Caco-2 (cell line): Measurements from ENCODE around the gene GBA2. TPM values are rescaled to one million over a fixed set of nuclear protein-coding genes. Genes with fewer than 3 reads are reported as not detected.

Source experiments
- BruUV-seq: library from RNA; stranded (reverse); fragments of 400-500 nt; replicated peaks from 2 replicates; lab custom pipeline; 2021; lab: Mats Ljungman, UMichigan
- CTCF ChIA-PET: fragments of 300-600 bp; sonication (Branson Sonifier 250); formaldehyde crosslinking; loops from one replicate; lab custom pipeline; 2022; ENCODE audit warnings: antibody characterized with exemption; lab: Charles Lee
- POLR2A ChIA-PET: fragments of 300-600 bp; sonication (Branson Sonifier 250); formaldehyde crosslinking; loops from one replicate; lab custom pipeline; 2022; ENCODE audit warnings: antibody characterized with exemption; lab: Charles Lee
- DNase-seq, 2 experiments: peaks; one replicate each; pipeline versions ENCODE4 v3.0.0 to v3.0.0-alpha.2; 2020 to 2022
- H3K27me3 ChIP-seq: replicated peaks from 2 replicates; pipeline ENCODE4 v1.6.0; 2011; ENCODE audit warnings: low read length; ENCODE audit not compliant: control insufficient read depth, insufficient read depth
- H3K36me3 ChIP-seq: 2 replicates; pipeline ENCODE4 v1.5.1; 2011; ENCODE audit warnings: low read length; ENCODE audit not compliant: control insufficient read depth, insufficient read depth
- H3K4me1 ChIP-seq: fragments of 250-450 bp; sonication (Bioruptor Pico); 2 replicates; pipeline ENCODE4 v1.5.1; 2020; ENCODE audit warnings: mild to moderate bottlenecking
- H3K4me3 ChIP-seq: 2 replicates; pipeline ENCODE4 v1.5.1; 2011; ENCODE audit warnings: low read depth, mild to moderate bottlenecking, control low read depth, low read length
- H3K9me3 ChIP-seq: fragments of 250-450 bp; sonication (Bioruptor Pico); 2 replicates; pipeline ENCODE4 v1.5.1; 2020; ENCODE audit warnings: mild to moderate bottlenecking, moderate library complexity
- H3K27ac Mint-ChIP-seq: one replicate; pipeline ENCODE4 v1.8.0; 2022; ENCODE audit warnings: mixed read lengths; ENCODE audit not compliant: unreplicated experiment
- H3K27me3 Mint-ChIP-seq: one replicate; pipeline ENCODE4 v1.8.0; 2022; ENCODE audit warnings: mixed read lengths; ENCODE audit not compliant: insufficient read depth, unreplicated experiment
- H3K36me3 Mint-ChIP-seq: one replicate; pipeline ENCODE4 v1.8.0; 2022; ENCODE audit warnings: mild to moderate bottlenecking, mixed read lengths; ENCODE audit not compliant: insufficient read depth, unreplicated experiment
- H3K4me1 Mint-ChIP-seq: one replicate; pipeline ENCODE4 v1.8.0; 2022; ENCODE audit warnings: low read depth, mixed read lengths; ENCODE audit not compliant: unreplicated experiment
- H3K4me3 Mint-ChIP-seq: one replicate; pipeline ENCODE4 v1.8.0; 2022; ENCODE audit warnings: mild to moderate bottlenecking, moderate library complexity, mixed read lengths; ENCODE audit not compliant: unreplicated experiment
- H3K9me3 Mint-ChIP-seq: one replicate; pipeline ENCODE4 v1.8.0; 2022; ENCODE audit warnings: mixed read lengths; ENCODE audit not compliant: unreplicated experiment
- intact Hi-C: fragments of 100-400 bp; cut with micrococcal nuclease; formaldehyde crosslinking; loops from one replicate; pipeline ENCODE4 v1.10.0; 2022; ENCODE audit not compliant: unreplicated experiment
- total RNA-seq: library from RNA; stranded (reverse); gene quantifications from 2 replicates; pipeline ENCODE4 v1.2.3, GENCODE V29; 2022
- TF ChIP-seq, protein P1 (sequence below), 2 experiments: fragments of 200-600 bp in 1 of 2; IDR thresholded peaks; 1 replicate in 1 of 2; 2 replicates in 1 of 2; pipeline versions ENCODE4 v1.5.1 to v1.8.0; 2011 to 2022; ENCODE audit warnings: antibody characterized with exemption in 1 of 2, control low read depth in 1 of 2, inconsistent platforms in 1 of 2, low read depth in 1 of 2, low read length in 1 of 2, mild to moderate bottlenecking in 1 of 2, moderate library complexity in 1 of 2; ENCODE audit not compliant: insufficient read depth in 1 of 2, severe bottlenecking in 1 of 2, unreplicated experiment in 1 of 2

Gene GBA2
- total RNA-seq, 1 experiment from 2014 or later, result 108 TPM

DNA sequence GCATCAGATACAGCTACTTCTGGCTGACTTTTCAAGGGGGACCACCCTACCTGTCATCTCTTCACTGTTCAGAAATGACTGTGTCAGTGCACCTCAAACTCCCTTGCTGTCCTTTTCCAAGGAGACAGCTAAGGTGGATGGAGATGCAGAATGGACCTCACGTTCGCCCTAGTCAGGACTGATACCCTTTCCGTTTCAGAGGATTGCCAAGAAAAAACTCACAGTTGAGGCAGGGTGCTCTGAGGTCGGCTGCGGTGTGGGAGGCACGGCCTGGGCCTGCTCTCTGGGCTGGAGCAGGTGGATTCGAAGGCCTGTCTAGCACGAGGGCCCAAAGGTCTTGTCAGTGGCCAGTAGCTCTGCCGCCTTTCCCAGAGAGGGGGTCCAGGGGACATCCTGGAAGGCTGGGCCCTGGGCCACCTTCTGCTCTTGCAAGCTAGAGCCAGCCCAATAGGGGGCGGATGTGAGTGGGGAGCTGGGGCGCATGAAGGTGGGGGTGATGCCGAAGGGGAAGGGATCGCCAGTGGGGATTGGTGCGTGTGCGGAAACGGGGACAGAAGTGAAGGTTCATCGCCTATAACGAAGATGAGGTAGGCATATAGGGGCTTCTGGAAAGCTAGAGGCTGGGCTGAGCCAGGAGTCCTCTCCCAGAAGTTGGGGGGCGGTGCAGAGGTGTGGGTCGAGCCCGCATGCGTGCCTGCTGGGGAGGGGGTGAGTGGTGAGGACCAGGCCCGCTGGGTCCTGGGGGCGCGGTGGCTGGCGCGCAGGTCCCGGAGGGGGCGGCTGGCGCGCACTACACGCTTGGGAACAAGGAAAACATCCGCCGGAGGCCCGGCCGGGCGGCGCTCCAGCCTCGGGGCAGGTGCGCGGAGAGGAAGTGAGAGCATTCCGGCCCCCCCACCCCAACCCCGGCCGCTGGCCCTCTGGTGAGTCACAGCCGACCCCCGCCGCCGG lies 7.5 kb upstream of the GBA2 start:
- H3K27ac Mint-ChIP-seq, result peak overlapping the region; percentile 81
- peak overlapping the region; percentile 80 for H3K4me3 Mint-ChIP-seq
- Histone ChIP-seq H3K4me3 (peak overlapping the region; percentile 59), H3K27me3 (no peaks in the 10 kb centered on the region), H3K4me1 (peaks cover 5% of the 10 kb centered on the region; the same call in 1 of the 2 replicates), H3K36me3 (no peaks in the 10 kb centered on the region), H3K9me3 (no peaks in the 10 kb centered on the region)
- TF ChIP-seq, protein P1, sequence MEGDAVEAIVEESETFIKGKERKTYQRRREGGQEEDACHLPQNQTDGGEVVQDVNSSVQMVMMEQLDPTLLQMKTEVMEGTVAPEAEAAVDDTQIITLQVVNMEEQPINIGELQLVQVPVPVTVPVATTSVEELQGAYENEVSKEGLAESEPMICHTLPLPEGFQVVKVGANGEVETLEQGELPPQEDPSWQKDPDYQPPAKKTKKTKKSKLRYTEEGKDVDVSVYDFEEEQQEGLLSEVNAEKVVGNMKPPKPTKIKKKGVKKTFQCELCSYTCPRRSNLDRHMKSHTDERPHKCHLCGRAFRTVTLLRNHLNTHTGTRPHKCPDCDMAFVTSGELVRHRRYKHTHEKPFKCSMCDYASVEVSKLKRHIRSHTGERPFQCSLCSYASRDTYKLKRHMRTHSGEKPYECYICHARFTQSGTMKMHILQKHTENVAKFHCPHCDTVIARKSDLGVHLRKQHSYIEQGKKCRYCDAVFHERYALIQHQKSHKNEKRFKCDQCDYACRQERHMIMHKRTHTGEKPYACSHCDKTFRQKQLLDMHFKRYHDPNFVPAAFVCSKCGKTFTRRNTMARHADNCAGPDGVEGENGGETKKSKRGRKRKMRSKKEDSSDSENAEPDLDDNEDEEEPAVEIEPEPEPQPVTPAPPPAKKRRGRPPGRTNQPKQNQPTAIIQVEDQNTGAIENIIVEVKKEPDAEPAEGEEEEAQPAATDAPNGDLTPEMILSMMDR (IDR thresholded peaks at IDR 0.05; ENCODE audit: insufficient read depth in 1 of 2, low read depth in 1 of 2, low read length in 1 of 2, severe bottlenecking in 1 of 2, unreplicated experiment in 1 of 2), result peak; percentile 56 to 76
- peak; percentile 72 to 77 for DNase-seq
- H3K36me3 Mint-ChIP-seq, result peaks cover 24% of the 10 kb centered on the region
- H3K4me1 Mint-ChIP-seq, result peaks cover 14% of the 10 kb centered on the region
- ChIA-PET CTCF (interaction anchor here (0.6 to 1.5 kb wide), 9 partner anchors 11 to 840 kb away, joined by 3 to 10 read pairs (median 4); partner anchors contain the start of genes CREB3, HINT2 and TLN1), POLR2A (interaction anchor here (0.6 to 2.0 kb wide), 3 partner anchors 10 to 250 kb away, joined by 3 to 5 read pairs (median 5); no protein-coding TSS in a partner anchor)
- intact Hi-C loops, result loop anchor here (1.0 kb wide), 1 partner anchor 20 kb away; no protein-coding TSS in a partner anchor
- no peaks in the 10 kb centered on the region for H3K9me3 Mint-ChIP-seq
- BruUV-seq, result no TSS peak
- H3K27me3 Mint-ChIP-seq, result no peaks in the 10 kb centered on the region

DNA sequence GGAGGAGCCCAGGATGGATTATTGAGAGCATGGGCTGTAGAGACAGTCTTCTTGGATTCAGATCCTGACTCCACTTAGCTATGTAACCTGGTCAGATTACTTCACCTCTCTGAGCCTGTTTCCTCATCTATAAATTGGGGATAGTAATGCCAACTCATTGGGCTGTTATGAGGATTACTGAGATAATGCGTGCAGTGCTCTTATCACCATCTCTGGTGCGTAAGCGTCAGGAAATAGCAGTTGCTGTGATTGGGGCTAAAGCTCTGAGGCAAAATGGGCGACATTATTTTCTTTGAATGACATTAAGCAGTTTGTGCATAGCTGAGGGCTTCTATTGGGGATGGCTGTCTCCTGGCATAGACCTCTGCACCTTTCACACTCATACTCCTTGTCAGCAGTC lies 6.0 kb upstream of the GBA2 start:
- no peak overlapping the region for H3K4me3 ChIP-seq
- CTCF ChIA-PET, result no interaction called here

More for the DNA sequence above, 6.0 kb upstream of the GBA2 start:
- POLR2A ChIA-PET, result interaction anchor here (0.6 kb wide), 1 partner anchor 28 kb away, joined by 3 read pairs; no protein-coding TSS in a partner anchor
- H3K36me3 ChIP-seq, result 0 out of 2 replicates have a peak, but pooled peaks cover 4% of the 10 kb centered on the region
- intact Hi-C loops, result no loop called here
- DNase-seq, result no peak
- H3K4me3 Mint-ChIP-seq, result no peak overlapping the region
- peaks cover 9% of the 10 kb centered on the region; the same call in 1 of the 2 replicates for H3K4me1 ChIP-seq
- no TSS peak for BruUV-seq
- peaks cover 15% of the 10 kb centered on the region for H3K4me1 Mint-ChIP-seq
- H3K27me3 Mint-ChIP-seq, result no peaks in the 10 kb centered on the region
- H3K27ac Mint-ChIP-seq, result no peak overlapping the region
- peaks cover 24% of the 10 kb centered on the region for H3K36me3 Mint-ChIP-seq
- H3K9me3 ChIP-seq, result no peaks in the 10 kb centered on the region
- TF ChIP-seq, protein P1 (IDR thresholded peaks at IDR 0.05; ENCODE audit: insufficient read depth in 1 of 2, low read depth in 1 of 2, low read length in 1 of 2, severe bottlenecking in 1 of 2, unreplicated experiment in 1 of 2), result no peak
- H3K9me3 Mint-ChIP-seq, result no peaks in the 10 kb centered on the region
- no peaks in the 10 kb centered on the region for H3K27me3 ChIP-seq
